Neural progenitor cell (in vitro differentiated cells): ENCODE results near the gene F8. TPM values are rescaled to one million over a fixed set of nuclear protein-coding genes. Genes with fewer than 3 reads are reported as not detected.
"Not testable (repeated sequence)": the region's sequence is repeated elsewhere in the genome, so short reads cannot be mapped to it uniquely, and the experiment has no call there.

Source experiments
- DNase-seq: peaks from one replicate; pipeline ENCODE4 v3.0.0-alpha.2; 2016; ENCODE audit warnings: low spot score
- H2AFZ ChIP-seq: fragments of 200-600 bp; sonication (generic); replicated peaks from 2 replicates; pipeline ENCODE4 v1.6.1; 2016; ENCODE audit warnings: antibody characterized with exemption
- H3F3A ChIP-seq: fragments of 200-600 bp; sonication (generic); 2 replicates; pipeline ENCODE4 v1.6.1; 2016; ENCODE audit warnings: antibody characterized with exemption, low read depth
- H3K27ac ChIP-seq: fragments of 200-600 bp; sonication (generic); 2 replicates; pipeline ENCODE4 v1.5.1; 2016; ENCODE audit warnings: mild to moderate bottlenecking
- H3K27me3 ChIP-seq: fragments of 200-600 bp; sonication (generic); 2 replicates; pipeline ENCODE4 v1.6.1; 2016; ENCODE audit warnings: mild to moderate bottlenecking, moderate library complexity
- H3K36me3 ChIP-seq: fragments of 200-600 bp; sonication (generic); 2 replicates; pipeline ENCODE4 v1.5.1; 2016
- H3K4me1 ChIP-seq: fragments of 200-600 bp; sonication (generic); 2 replicates; pipeline ENCODE4 v1.6.1; 2016; ENCODE audit warnings: mixed run types
- H3K4me2 ChIP-seq: fragments of 200-600 bp; sonication (generic); 2 replicates; pipeline ENCODE4 v1.6.1; 2016
- H3K4me3 ChIP-seq: fragments of 200-600 bp; sonication (generic); 2 replicates; pipeline ENCODE4 v1.5.1; 2016
- H3K79me2 ChIP-seq: fragments of 200-600 bp; sonication (generic); 2 replicates; pipeline ENCODE4 v1.6.1; 2016; ENCODE audit warnings: low read depth
- H3K9ac ChIP-seq: fragments of 200-600 bp; sonication (generic); 2 replicates; pipeline ENCODE4 v1.6.1; 2016
- H3K9me3 ChIP-seq: fragments of 200-600 bp; sonication (generic); 2 replicates; pipeline ENCODE4 v1.5.1; 2016; ENCODE audit warnings: low read depth
- H4K20me1 ChIP-seq: fragments of 200-600 bp; sonication (generic); 2 replicates; pipeline ENCODE4 v1.6.1; 2016; ENCODE audit warnings: low read depth
- H3K27ac Mint-ChIP-seq: 3 replicates; pipeline ENCODE4 v1.8.0; 2021; ENCODE audit warnings: mixed read lengths
- H3K27me3 Mint-ChIP-seq: 2 replicates; pipeline ENCODE4 v1.8.0; 2022; ENCODE audit warnings: low read depth, mild to moderate bottlenecking, inconsistent platforms, moderate library complexity, mixed read lengths; ENCODE audit not compliant: insufficient read depth
- H3K36me3 Mint-ChIP-seq: 3 replicates; pipeline ENCODE4 v1.8.0; 2021; ENCODE audit warnings: mixed read lengths
- H3K4me1 Mint-ChIP-seq: 3 replicates; pipeline ENCODE4 v1.8.0; 2021; ENCODE audit warnings: mixed read lengths
- H3K4me3 Mint-ChIP-seq: 3 replicates; pipeline ENCODE4 v1.8.0; 2021; ENCODE audit warnings: mild to moderate bottlenecking, moderate library complexity, mixed read lengths
- H3K9me3 Mint-ChIP-seq: 3 replicates; pipeline ENCODE4 v1.8.0; 2020; ENCODE audit warnings: mixed read lengths
- CTCF ChIP-seq: fragments of 200-600 bp; sonication (generic); IDR thresholded peaks from 2 replicates; pipeline ENCODE4 v1.5.1; 2017; ENCODE audit warnings: antibody characterized with exemption, mild to moderate bottlenecking
- EZH2 ChIP-seq: fragments of 200-600 bp; sonication (generic); IDR thresholded peaks from 2 replicates; pipeline ENCODE4 v1.6.1; 2017; ENCODE audit warnings: antibody characterized with exemption, mild to moderate bottlenecking, moderate library complexity
- EZH2phosphoT487 ChIP-seq: fragments of 200-600 bp; sonication (generic); IDR thresholded peaks from 2 replicates; pipeline ENCODE4 v1.6.1; 2017; ENCODE audit warnings: antibody characterized with exemption
- total RNA-seq: library from RNA; depleted of rRNA; stranded (reverse); fragments of >200 nt; gene quantifications from 2 replicates; pipeline ENCODE4 v1.2.3, GENCODE V29; 2015; ENCODE audit warnings: low replicate concordance

Gene F8
- total RNA-seq, 1 donor from 2014 or later = 4.8 TPM

GRCh38 chrX:154918060-154918483 is 104.5 kb downstream of the F8 start:
- H4K20me1 ChIP-seq = no peaks in the 10 kb centered on the region
- no peaks in the 10 kb centered on the region for H3K4me1 ChIP-seq
- no peaks in the 10 kb centered on the region for H3K36me3 ChIP-seq
- H3F3A ChIP-seq = no peaks in the 10 kb centered on the region
- H3K27me3 Mint-ChIP-seq = no peaks in the 10 kb centered on the region
- no peak overlapping the region for H3K27ac Mint-ChIP-seq
- no peak overlapping the region for H3K27ac ChIP-seq
- H3K9me3 Mint-ChIP-seq = peaks cover 15% of the 10 kb centered on the region
- H3K4me2 ChIP-seq = peak overlapping the region; percentile 54
- H3K27me3 ChIP-seq = no peaks in the 10 kb centered on the region
- TF ChIP-seq CTCF (peak; percentile 65), EZH2phosphoT487 (no peak), EZH2 (no peak)
- DNase-seq = peak; percentile 73
- H3K4me3 Mint-ChIP-seq = peak overlapping the region; percentile 59
- no peak overlapping the region for H3K9ac ChIP-seq
- peaks cover 8% of the 10 kb centered on the region for H3K9me3 ChIP-seq
- H3K4me1 Mint-ChIP-seq = no peaks in the 10 kb centered on the region
- peak overlapping the region; percentile 76 for H2AFZ ChIP-seq
- H3K36me3 Mint-ChIP-seq = peaks cover 3% of the 10 kb centered on the region
- H3K4me3 ChIP-seq = no peak overlapping the region
- H3K79me2 ChIP-seq = no peaks in the 10 kb centered on the region

- Mint-ChIP-seq H3K4me1 (no peaks in the 10 kb centered on the region), H3K36me3 (peaks cover 3% of the 10 kb centered on the region), H3K4me3 (no peak overlapping the region), H3K9me3 (peaks cover 35% of the 10 kb centered on the region), H3K27me3 (no peaks in the 10 kb centered on the region), H3K27ac (no peak overlapping the region)
- H2AFZ ChIP-seq = no peak overlapping the region
- H3K4me1 ChIP-seq = no peaks in the 10 kb centered on the region
- no peaks in the 10 kb centered on the region for H3K27me3 ChIP-seq
- no peaks in the 10 kb centered on the region for H4K20me1 ChIP-seq
- no peak for DNase-seq
- H3K9me3 ChIP-seq = peaks cover 8% of the 10 kb centered on the region
- no peaks in the 10 kb centered on the region for H3K79me2 ChIP-seq
- no peak overlapping the region for H3K4me2 ChIP-seq
- TF ChIP-seq EZH2phosphoT487 = no peak
- no peak for TF ChIP-seq EZH2
- TF ChIP-seq CTCF = no peak
- no peaks in the 10 kb centered on the region for H3K36me3 ChIP-seq
- H3K9ac ChIP-seq = no peak overlapping the region
- no peak overlapping the region for H3K4me3 ChIP-seq
- no peaks in the 10 kb centered on the region for H3F3A ChIP-seq
- no peak overlapping the region for H3K27ac ChIP-seq
These were observed 108.5 kb downstream of the F8 start for GRCh38 chrX:154914052-154914451.

GRCh38 chrX:154910528-154910927 is 112.0 kb downstream of the F8 start:
- H3K9me3 Mint-ChIP-seq = peaks cover 35% of the 10 kb centered on the region
- H3K4me1 Mint-ChIP-seq, H3K27me3 ChIP-seq, H3K36me3 ChIP-seq, H4K20me1 ChIP-seq, H3K4me3 Mint-ChIP-seq, H3K9ac ChIP-seq, H3K27me3 Mint-ChIP-seq, H3K79me2 ChIP-seq, H2AFZ ChIP-seq, H3K4me2 ChIP-seq, H3K36me3 Mint-ChIP-seq, H3K4me3 ChIP-seq, H3K27ac ChIP-seq, H3K4me1 ChIP-seq, DNase-seq, H3K27ac Mint-ChIP-seq, H3K9me3 ChIP-seq, H3F3A ChIP-seq: not testable (repeated sequence)

DNA sequence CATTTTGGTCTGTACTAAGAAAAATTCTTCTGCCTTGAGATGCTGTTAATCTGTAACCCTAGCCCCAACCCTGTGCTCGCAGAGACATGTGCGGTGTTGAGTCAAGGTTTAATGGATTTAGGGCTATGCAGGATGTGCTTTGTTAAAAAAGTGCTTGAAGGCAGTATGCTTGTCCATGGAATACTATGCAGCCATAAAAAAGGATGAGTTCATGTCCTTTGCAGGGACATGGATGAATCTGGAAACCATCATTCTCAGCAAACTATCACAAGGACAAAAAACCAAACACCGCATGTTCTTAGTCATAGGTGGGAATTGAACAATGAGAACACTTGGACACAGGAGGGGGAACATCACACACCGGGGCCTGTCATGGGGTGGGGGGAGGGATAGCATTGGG is 112.5 kb downstream of the F8 start:
- H3K4me3 ChIP-seq, H3K4me1 Mint-ChIP-seq, H3K9ac ChIP-seq, H3K9me3 ChIP-seq, H4K20me1 ChIP-seq, H2AFZ ChIP-seq, H3K79me2 ChIP-seq, H3K4me3 Mint-ChIP-seq, H3K27ac Mint-ChIP-seq, H3K4me1 ChIP-seq, H3K4me2 ChIP-seq, DNase-seq, H3F3A ChIP-seq, H3K27me3 Mint-ChIP-seq, H3K27ac ChIP-seq, H3K36me3 ChIP-seq, H3K36me3 Mint-ChIP-seq, H3K27me3 ChIP-seq: not testable (repeated sequence)
- peaks cover 35% of the 10 kb centered on the region for H3K9me3 Mint-ChIP-seq
